H1 (cell line): ENCODE data around the gene ETV4. TPM values are rescaled to one million over a fixed set of nuclear protein-coding genes. Genes with fewer than 3 reads are reported as not detected.

Source experiments
- CTCF ChIA-PET: fragments of 300-600 bp; sonication (Branson Sonifier 250); formaldehyde crosslinking; loops from one replicate; lab custom pipeline; 2021; ENCODE audit not compliant: partially characterized antibody; lab: Charles Lee
- POLR2A ChIA-PET: fragments of 300-600 bp; sonication (Branson Sonifier 250); formaldehyde crosslinking; loops from one replicate; lab custom pipeline; 2021; ENCODE audit warnings: inconsistent platforms; ENCODE audit not compliant: partially characterized antibody; lab: Charles Lee
- DNase-seq, 2 experiments: peaks; one replicate each; pipeline versions ENCODE4 v3.0.0 to v3.0.0-alpha.2; 2010 to 2022; ENCODE audit warnings: low spot score in 2 of 2, low read depth in 1 of 2, mixed read lengths in 1 of 2
- FAIRE-seq: peaks from 2 replicates; lab custom pipeline; 2011; peaks lifted over from hg19 to GRCh38; lab: Jason Lieb, UNC
- H2AFZ ChIP-seq: 2 replicates; pipeline ENCODE4 v1.8.1; 2012; ENCODE audit warnings: low read length, inconsistent platforms
- H2AK5ac ChIP-seq: 2 replicates; pipeline ENCODE4 v1.6.1; 2013; ENCODE audit warnings: low read depth, low read length
- H2BK120ac ChIP-seq: replicated peaks from 2 replicates; pipeline ENCODE3; 2013; ENCODE audit warnings: low read depth, low read length, inconsistent platforms
- H2BK12ac ChIP-seq: 2 replicates; pipeline ENCODE4 v1.6.1; 2013; ENCODE audit warnings: low read depth, low read length
- H2BK15ac ChIP-seq: 2 replicates; pipeline ENCODE4 v1.6.1; 2013; ENCODE audit warnings: low read length
- H2BK20ac ChIP-seq: 2 replicates; pipeline ENCODE4 v1.6.1; 2013; ENCODE audit warnings: low read length
- H2BK5ac ChIP-seq: 2 replicates; pipeline ENCODE4 v1.6.1; 2013; ENCODE audit warnings: low read depth, low read length
- H3K14ac ChIP-seq: 2 replicates; pipeline ENCODE4 v1.6.1; 2013; ENCODE audit warnings: inconsistent platforms; ENCODE audit not compliant: insufficient read length
- H3K18ac ChIP-seq: 2 replicates; pipeline ENCODE4 v1.6.1; 2013; ENCODE audit warnings: low read length; ENCODE audit errors: extremely low read depth
- H3K23ac ChIP-seq: 2 replicates; pipeline ENCODE4 v1.6.1; 2013; ENCODE audit warnings: inconsistent platforms; ENCODE audit not compliant: insufficient read length
- H3K23me2 ChIP-seq: 2 replicates; pipeline ENCODE4 v1.6.1; 2013; ENCODE audit warnings: low read depth, low read length
- H3K27ac ChIP-seq: 2 replicates; pipeline ENCODE4 v1.6.1; 2011; ENCODE audit warnings: low read depth, low read length, inconsistent platforms
- H3K27me3 ChIP-seq, 4 experiments: replicated peaks in 1 of 4; 1 replicate in 1 of 4; 2 replicates in 3 of 4; pipeline versions ENCODE4 v1.6.1 to v1.8.1; 2011 to 2013; ENCODE audit warnings: low read length in 3 of 4, mild to moderate bottlenecking in 3 of 4, inconsistent platforms in 2 of 4, mixed read lengths in 2 of 4, moderate library complexity in 1 of 4; ENCODE audit not compliant: control insufficient read depth in 3 of 4, insufficient read depth in 3 of 4; ENCODE audit errors: extremely low read depth in 1 of 4
- H3K36me3 ChIP-seq, 4 experiments: 2 replicates each; pipeline versions ENCODE4 v1.6.1 to v1.8.1; 2011 to 2013; ENCODE audit warnings: mild to moderate bottlenecking in 4 of 4, low read length in 3 of 4, moderate library complexity in 2 of 4, control low read depth in 1 of 4, inconsistent platforms in 1 of 4; ENCODE audit not compliant: insufficient read depth in 4 of 4, control insufficient read depth in 2 of 4
- H3K4ac ChIP-seq: replicated peaks from 2 replicates; pipeline ENCODE3; 2013; ENCODE audit warnings: low read length, low read depth, mixed read lengths, inconsistent platforms; ENCODE audit not compliant: insufficient read length
- H3K4me1 ChIP-seq, 4 experiments: replicated peaks in 1 of 4; 1 replicate in 1 of 4; 2 replicates in 3 of 4; pipeline versions ENCODE4 v1.6.1 to v1.8.1; 2011 to 2013; ENCODE audit warnings: low read length in 3 of 4, inconsistent platforms in 2 of 4, mixed read lengths in 1 of 4; ENCODE audit not compliant: insufficient read depth in 4 of 4, control insufficient read depth in 3 of 4
- H3K4me2 ChIP-seq, 2 experiments: 2 replicates each; pipeline versions ENCODE4 v1.6.1 to v1.8.1; 2011 to 2013; ENCODE audit warnings: low read depth in 2 of 2, low read length in 2 of 2, control low read depth in 1 of 2, inconsistent platforms in 1 of 2, mild to moderate bottlenecking in 1 of 2; ENCODE audit not compliant: insufficient read depth in 1 of 2
- H3K4me3 ChIP-seq, 4 experiments: fragments of 200-600, 300-600 bp in 1 of 4; sonication (generic), shearing (Covaris generic), sonication (Bioruptor Twin) in 1 of 4; 2 replicates each; pipeline versions ENCODE4 v1.5.1 to v1.8.1; 2011 to 2016; ENCODE audit warnings: low read length in 4 of 4, low read depth in 3 of 4, control low read depth in 2 of 4, inconsistent platforms in 2 of 4, mild to moderate bottlenecking in 2 of 4, mixed read lengths in 1 of 4, moderate library complexity in 1 of 4; ENCODE audit not compliant: insufficient read depth in 2 of 4; ENCODE audit errors: extremely low read depth in 1 of 4
- H3K56ac ChIP-seq: replicated peaks from 2 replicates; pipeline ENCODE3; 2013; ENCODE audit warnings: low read depth, mild to moderate bottlenecking, mixed read lengths, low read length, inconsistent platforms; ENCODE audit not compliant: insufficient read length
- H3K79me1 ChIP-seq: 2 replicates; pipeline ENCODE4 v1.6.1; 2013; ENCODE audit warnings: low read depth, low read length, control low read depth
- H3K79me2 ChIP-seq, 2 experiments: 2 replicates each; pipeline versions ENCODE4 v1.6.1 to v1.8.1; 2012 to 2013; ENCODE audit warnings: low read length in 2 of 2, mild to moderate bottlenecking in 2 of 2, inconsistent platforms in 1 of 2; ENCODE audit not compliant: insufficient read depth in 2 of 2, control insufficient read depth in 1 of 2
- H3K9ac ChIP-seq, 4 experiments: replicated peaks in 1 of 4; 1 replicate in 1 of 4; 2 replicates in 3 of 4; pipeline versions ENCODE4 v1.6.1 to v1.8.1; 2011 to 2013; ENCODE audit warnings: low read depth in 3 of 4, low read length in 3 of 4, control low read depth in 2 of 4, mild to moderate bottlenecking in 2 of 4, moderate library complexity in 2 of 4, inconsistent platforms in 1 of 4; ENCODE audit errors: extremely low read depth in 1 of 4
- H3K9me3 ChIP-seq, 2 experiments: 2 replicates each; pipeline versions ENCODE4 v1.6.1 to v1.8.1; 2012 to 2013; ENCODE audit warnings: mild to moderate bottlenecking in 2 of 2, moderate library complexity in 2 of 2, control low read depth in 1 of 2, inconsistent platforms in 1 of 2, low read depth in 1 of 2, low read length in 1 of 2, mixed read lengths in 1 of 2; ENCODE audit not compliant: insufficient read depth in 2 of 2
- H4K20me1 ChIP-seq, 2 experiments: replicated peaks in 1 of 2; 2 replicates each; pipeline versions ENCODE3 to v1.8.1; 2011 to 2013; ENCODE audit warnings: inconsistent platforms in 2 of 2, low read length in 2 of 2, mild to moderate bottlenecking in 1 of 2; ENCODE audit not compliant: insufficient read depth in 2 of 2, control insufficient read depth in 1 of 2
- H4K5ac ChIP-seq: 2 replicates; pipeline ENCODE4 v1.6.1; 2013; ENCODE audit warnings: low read length, low read depth, mixed read lengths, inconsistent platforms; ENCODE audit not compliant: insufficient read length
- H4K8ac ChIP-seq: 2 replicates; pipeline ENCODE4 v1.8.0; 2013; ENCODE audit warnings: mild to moderate bottlenecking, moderate library complexity, low read length, inconsistent platforms; ENCODE audit not compliant: insufficient read depth; ENCODE audit errors: extremely low read depth
- H4K91ac ChIP-seq: replicated peaks from 2 replicates; pipeline ENCODE3; 2013; ENCODE audit warnings: low read length, mixed read lengths, inconsistent platforms; ENCODE audit not compliant: insufficient read length
- CBX5 ChIP-seq: fragments of 300-800, 300-1000 bp; sonication (generic); IDR thresholded peaks from 2 replicates; pipeline ENCODE4 v1.7.1; 2016; ENCODE audit warnings: antibody characterized with exemption, low read length, low read depth
- CHD1 ChIP-seq: IDR thresholded peaks from 2 replicates; pipeline ENCODE4 v1.6.1; 2012; ENCODE audit warnings: low read depth, low read length, improper control_type of control experiment
- CREB1 ChIP-seq: IDR thresholded peaks from 2 replicates; pipeline ENCODE4 v1.6.1; 2012; ENCODE audit warnings: inconsistent platforms
- CTBP2 ChIP-seq: IDR thresholded peaks from 2 replicates; pipeline ENCODE4 v1.7.0; 2011; ENCODE audit warnings: borderline replicate concordance, mild to moderate bottlenecking, moderate library complexity, mixed read lengths, low read length; ENCODE audit not compliant: insufficient read depth, insufficient read length
- EP300 ChIP-seq, 2 experiments: IDR thresholded peaks; 1 replicate in 1 of 2; 2 replicates in 1 of 2; pipeline ENCODE4 v1.6.1; 2011 to 2012; ENCODE audit warnings: low read depth in 2 of 2, low read length in 2 of 2, mild to moderate bottlenecking in 2 of 2, borderline replicate concordance in 1 of 2, inconsistent platforms in 1 of 2, moderate library complexity in 1 of 2
- HDAC2 ChIP-seq, 2 experiments: fragments of 300-600 bp in 1 of 2; sonication (generic) in 1 of 2; IDR thresholded peaks; 2 replicates each; pipeline ENCODE4 v1.6.1; 2011 to 2012; ENCODE audit warnings: low read depth in 2 of 2, low read length in 2 of 2, mild to moderate bottlenecking in 2 of 2, moderate library complexity in 2 of 2, borderline replicate concordance in 1 of 2, inconsistent platforms in 1 of 2
- JUN ChIP-seq: IDR thresholded peaks from 2 replicates; pipeline ENCODE4 v1.6.1; 2011; ENCODE audit warnings: low read depth, mild to moderate bottlenecking, improper control_type of control experiment, low read length
- SIRT6 ChIP-seq: IDR thresholded peaks from one replicate; pipeline ENCODE4 v1.7.1; 2012; ENCODE audit warnings: low read length, inconsistent platforms
- YY1 ChIP-seq: IDR thresholded peaks from 2 replicates; pipeline ENCODE4 v1.6.1; 2011; ENCODE audit warnings: low read depth, mild to moderate bottlenecking, low read length
- WGBS, 2 experiments: shearing (Covaris generic) in 1 of 2; methylation state at CpG; one replicate each; pipeline versions ENCODE4 v1.1.6 to v1.1.7; 2013 to 2015; ENCODE audit warnings: low lambda C conversion rate in 2 of 2, mixed read lengths in 2 of 2, inconsistent platforms in 1 of 2, low coverage in 1 of 2, missing lambda C conversion rate in 1 of 2; ENCODE audit not compliant: insufficient replicate concordance in 2 of 2, insufficient coverage in 1 of 2, insufficient read length in 1 of 2; ENCODE audit errors: extremely low coverage in 1 of 2, missing lambda C conversion rate in 1 of 2; 5-methylcytosine and 5-hydroxymethylcytosine counted together
- polyA plus RNA-seq, 7 experiments: library from polyadenylated mRNA; depleted of rRNA in 3 of 7; stranded (reverse) in 5 of 7; unstranded in 2 of 7; fragments of >200 nt in 5 of 7; fragments of 200-250 nt in 2 of 7; gene quantifications; 1 replicate in 5 of 7; 2 replicates in 1 of 7; 4 replicates in 1 of 7; pipeline versions ENCODE4 v1.2.1 to v1.2.3, GENCODE V29; 2011 to 2013; ENCODE audit warnings: missing spikeins in 2 of 7, mixed read lengths in 2 of 7
- total RNA-seq: library from RNA; stranded (reverse); fragmentation: NEBNext Ultra II Directional; extraction: Animal tissue kit (Norgen Biotek cat#: 25700); gene quantifications from 2 replicates; pipeline ENCODE4 v1.2.1, GENCODE V29; 2021
- TF ChIP-seq, protein P1 (sequence below): IDR thresholded peaks from 2 replicates; pipeline ENCODE4 v1.6.1; 2011; ENCODE audit warnings: low read length, improper control_type of control experiment
- TF ChIP-seq, protein P2 (sequence below): IDR thresholded peaks from 2 replicates; pipeline ENCODE4 v1.6.1; 2012; ENCODE audit warnings: inconsistent platforms

Gene ETV4
- total and polyA plus RNA-seq, 2 of the 8 experiments (the other 6 are each of a cell fraction or from before 2014, with no cell fraction given) = 75.2 to 143 TPM

DNA sequence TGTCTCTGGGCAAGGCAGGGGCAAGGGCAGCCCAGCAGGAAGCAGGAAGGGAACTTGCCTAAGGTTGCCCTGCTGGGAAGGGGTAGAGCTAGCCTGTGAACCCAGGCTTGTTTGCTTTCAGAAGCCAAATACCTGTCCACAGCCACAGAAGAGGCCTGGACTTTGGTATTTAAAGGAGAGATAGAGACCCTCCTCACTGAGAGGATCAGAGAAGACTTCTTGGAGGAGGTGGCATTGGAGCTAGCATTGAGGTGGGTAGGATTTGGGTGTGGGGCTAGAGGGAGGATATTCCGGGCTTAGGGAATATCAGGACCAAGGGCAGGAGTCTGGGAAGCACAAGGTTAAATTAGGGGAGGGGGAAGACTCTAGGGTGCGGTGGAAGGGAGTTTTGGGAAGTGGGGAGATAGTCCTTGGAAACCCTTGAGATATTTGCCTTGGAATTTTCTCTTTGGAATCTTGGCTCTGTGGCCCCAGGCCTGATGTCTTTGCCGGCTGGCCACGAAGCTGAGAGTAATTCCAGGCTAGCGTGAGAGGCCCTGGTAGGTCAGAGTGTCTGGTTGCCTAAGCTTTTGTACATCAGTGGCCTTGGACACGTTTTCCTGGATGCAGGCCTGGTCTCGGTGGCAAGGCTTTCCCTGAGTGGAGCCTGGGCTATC, 13.1 kb upstream of the ETV4 start:
- Histone ChIP-seq H3K9me3 (no peaks in the 10 kb centered on the region; a peak in 1 of 4 replicates), H3K36me3 (no peaks in the 10 kb centered on the region), H2AK5ac (peak overlapping the region; percentile 72; the same call in 1 of the 2 replicates), H2BK20ac (0 out of 2 replicates have a peak overlapping the region, but pooled peaks have one; percentile 61), H4K8ac (no peak overlapping the region), H3K23me2 (0 out of 2 replicates have a peak, but pooled peaks cover 2% of the 10 kb centered on the region), H3K4ac (no peak overlapping the region), H3K79me2 (no peaks in the 10 kb centered on the region), H3K9ac (no peak overlapping the region), H4K91ac (no peak overlapping the region), H3K4me3 (no peak overlapping the region), H2BK120ac (no peak overlapping the region), H3K79me1 (no peaks in the 10 kb centered on the region), H3K56ac (no peak overlapping the region), H2BK15ac (peak overlapping the region; percentile 72), H3K27me3 (peaks cover 0 to 3% (median 1%) of the 10 kb centered on the region in 4 experiments; a peak in 3 of 7 replicates), H2BK5ac (no peak overlapping the region), H3K4me2 (no peak overlapping the region), H3K14ac (no peak overlapping the region), H2BK12ac (peak overlapping the region; percentile 50; the same call in 1 of the 2 replicates), H3K27ac (no peak overlapping the region), H3K4me1 (peaks cover 18 to 30% (median 25%) of the 10 kb centered on the region in 4 experiments), H4K5ac (no peak overlapping the region), H3K23ac (no peak overlapping the region), H4K20me1 (no peaks in the 10 kb centered on the region), H3K18ac (no peak overlapping the region), H2AFZ (no peak overlapping the region)
- WGBS, 2 experiments = 96% methylated on average over 7 of the region's 7 CpGs; no CpG with 5 or more reads in 1 of the 2 experiments
- FAIRE-seq (no peak), DNase-seq (no peak)
- POLR2A ChIA-PET = interaction anchor here (1.2 to 5.6 kb wide), 6 partner anchors 10 to 33 kb away, joined by 3 to 36 read pairs (median 6); partner anchors contain the start of gene ETV4
- CTCF ChIA-PET = interaction anchor here (0.6 to 6.6 kb wide), 8 partner anchors 10 to 171 kb away, joined by 3 to 65 read pairs (median 4); partner anchors contain the start of gene DHX8
- TF ChIP-seq, protein P1, sequence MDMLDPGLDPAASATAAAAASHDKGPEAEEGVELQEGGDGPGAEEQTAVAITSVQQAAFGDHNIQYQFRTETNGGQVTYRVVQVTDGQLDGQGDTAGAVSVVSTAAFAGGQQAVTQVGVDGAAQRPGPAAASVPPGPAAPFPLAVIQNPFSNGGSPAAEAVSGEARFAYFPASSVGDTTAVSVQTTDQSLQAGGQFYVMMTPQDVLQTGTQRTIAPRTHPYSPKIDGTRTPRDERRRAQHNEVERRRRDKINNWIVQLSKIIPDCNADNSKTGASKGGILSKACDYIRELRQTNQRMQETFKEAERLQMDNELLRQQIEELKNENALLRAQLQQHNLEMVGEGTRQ = no peak
- no peak for TF ChIP-seq HDAC2 (IDR thresholded peaks at IDR 0.05; ENCODE audit: borderline replicate concordance in 1 of 2, low read depth in 2 of 2, low read length in 2 of 2)
- TF ChIP-seq JUN = no peak
- no peak for TF ChIP-seq CBX5
- TF ChIP-seq, protein P2, sequence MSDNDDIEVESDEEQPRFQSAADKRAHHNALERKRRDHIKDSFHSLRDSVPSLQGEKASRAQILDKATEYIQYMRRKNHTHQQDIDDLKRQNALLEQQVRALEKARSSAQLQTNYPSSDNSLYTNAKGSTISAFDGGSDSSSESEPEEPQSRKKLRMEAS = no peak
- TF ChIP-seq SIRT6 = no peak
- no peak for TF ChIP-seq EP300 (IDR thresholded peaks at IDR 0.05; ENCODE audit: borderline replicate concordance in 1 of 2, low read depth in 2 of 2, low read length in 2 of 2)
- TF ChIP-seq CTBP2 = no peak
- no peak for TF ChIP-seq CHD1
- no peak for TF ChIP-seq YY1
- no peak for TF ChIP-seq CREB1
